Sigmoid colon (tissue), 7 donors: ENCODE measurements around the gene IGFBP2. TPM values are rescaled to one million over a fixed set of nuclear protein-coding genes. Genes with fewer than 3 reads are reported as not detected.

Source experiments
- DNase-seq: peaks from one replicate; pipeline ENCODE4 v3.0.0-alpha.2; 2019
- H3K27ac ChIP-seq, 4 donors: fragments of 200-600 bp; sonication (generic); one replicate each; pipeline ENCODE4 v1.5.1; 2016 to 2019; ENCODE audit warnings: mild to moderate bottlenecking in 1 of 4
- H3K27me3 ChIP-seq, 3 donors: fragments of 200-600 bp; sonication (generic); one replicate each; pipeline ENCODE4 v1.5.1; 2019; ENCODE audit warnings: mild to moderate bottlenecking in 1 of 3
- H3K36me3 ChIP-seq, 4 donors: fragments of 200-600 bp; sonication (generic); one replicate each; pipeline ENCODE4 v1.5.1; 2016 to 2019
- H3K4me1 ChIP-seq, 4 donors: fragments of 200-600 bp; sonication (generic); one replicate each; pipeline ENCODE4 v1.5.1; 2017 to 2019
- H3K4me3 ChIP-seq, 4 donors: fragments of 200-600 bp; sonication (generic); one replicate each; pipeline ENCODE4 v1.5.1; 2017 to 2019; ENCODE audit warnings: mild to moderate bottlenecking in 2 of 4, moderate library complexity in 1 of 4
- H3K9me3 ChIP-seq, 4 donors: fragments of 200-600 bp in 3 of 4; sonication (generic) in 3 of 4; one replicate each; pipeline versions ENCODE4 v1.5.1 to v1.6.1; 2013 to 2019
- CTCF ChIP-seq, 4 experiments: fragments of 450-650 bp in 3 of 4; fragments of 200-600 bp in 1 of 4; IDR thresholded peaks; one replicate each; pipeline ENCODE4 v1.5.1; 2016 to 2019; ENCODE audit warnings: antibody characterized with exemption in 4 of 4, mild to moderate bottlenecking in 3 of 4, moderate library complexity in 2 of 4
- EP300 ChIP-seq, 4 donors: sonication (generic); formaldehyde crosslinking; IDR thresholded peaks; one replicate each; pipeline ENCODE4 v1.6.1; 2017; ENCODE audit warnings: antibody characterized with exemption in 4 of 4
- POLR2A ChIP-seq, 2 donors: fragments of 450-650 bp; IDR thresholded peaks; one replicate each; pipeline ENCODE4 v1.6.1; 2016; ENCODE audit warnings: antibody characterized with exemption in 2 of 2, mild to moderate bottlenecking in 2 of 2, moderate library complexity in 2 of 2
- POLR2AphosphoS5 ChIP-seq, 4 donors: sonication (generic); formaldehyde crosslinking; IDR thresholded peaks; one replicate each; pipeline ENCODE4 v1.6.1; 2017; ENCODE audit warnings: antibody characterized with exemption in 4 of 4
- WGBS, 2 donors: extraction: QIAGEN DNeasy Blood & Tissue Kit; methylation state at CpG; one replicate each; pipeline ENCODE4 v1.1.7; 2013; 5-methylcytosine and 5-hydroxymethylcytosine counted together
- intact Hi-C: fragments of 100-400 bp; cut with DNase I; formaldehyde crosslinking; loops from one replicate; pipeline ENCODE4 v1.15.1; 2023
- polyA plus RNA-seq, 3 donors: library from polyadenylated mRNA; stranded (reverse); fragments of 200-250 nt; gene quantifications; one replicate each; pipeline ENCODE4 v1.2.3, GENCODE V29; 2013
- total RNA-seq, 4 donors: library from RNA; depleted of rRNA; stranded (reverse); fragments of >200 nt; gene quantifications; one replicate each; pipeline ENCODE4 v1.1.0, GENCODE V29; 2016
- donor health status: healthy with polysubstance abuse.
- donor health status: Bipolar disorder and iron deficiency.
- donor health status: healthy.

The IGFBP2 gene
- total and polyA plus RNA-seq, 7 donors = 6.3 to 45.7 (median 30.8) TPM

GRCh38 chr2:216666461-216667233 is 33.4 kb downstream of the IGFBP2 start:
- intact Hi-C loops = loop anchor here (1.0 to 10.0 kb wide), 2 partner anchors 147 to 632 kb away; no protein-coding TSS in a partner anchor
- Histone ChIP-seq H3K4me1 (peaks cover 0 to 17% (median 15%) of the 10 kb centered on the region in 4 donors), H3K27ac (peak overlapping the region in 1 of 4 donors; percentile 66), H3K4me3 (no peak overlapping the region), H3K36me3 (no peaks in the 10 kb centered on the region), H3K9me3 (no peaks in the 10 kb centered on the region), H3K27me3 (no peaks in the 10 kb centered on the region)
- TF ChIP-seq POLR2AphosphoS5 (IDR thresholded peaks at IDR 0.05) = peak in 1 of 4 donors; percentile 54
- no peak for TF ChIP-seq EP300 (IDR thresholded peaks at IDR 0.05)
- peak; percentile 94 to 99 (median 98) for TF ChIP-seq CTCF (IDR thresholded peaks at IDR 0.05)
- no peak for TF ChIP-seq POLR2A (IDR thresholded peaks at IDR 0.05)
- 11 to 16% methylated on average over 9 of the region's 9 CpGs for WGBS, 2 donors
- no peak for DNase-seq

DNA sequence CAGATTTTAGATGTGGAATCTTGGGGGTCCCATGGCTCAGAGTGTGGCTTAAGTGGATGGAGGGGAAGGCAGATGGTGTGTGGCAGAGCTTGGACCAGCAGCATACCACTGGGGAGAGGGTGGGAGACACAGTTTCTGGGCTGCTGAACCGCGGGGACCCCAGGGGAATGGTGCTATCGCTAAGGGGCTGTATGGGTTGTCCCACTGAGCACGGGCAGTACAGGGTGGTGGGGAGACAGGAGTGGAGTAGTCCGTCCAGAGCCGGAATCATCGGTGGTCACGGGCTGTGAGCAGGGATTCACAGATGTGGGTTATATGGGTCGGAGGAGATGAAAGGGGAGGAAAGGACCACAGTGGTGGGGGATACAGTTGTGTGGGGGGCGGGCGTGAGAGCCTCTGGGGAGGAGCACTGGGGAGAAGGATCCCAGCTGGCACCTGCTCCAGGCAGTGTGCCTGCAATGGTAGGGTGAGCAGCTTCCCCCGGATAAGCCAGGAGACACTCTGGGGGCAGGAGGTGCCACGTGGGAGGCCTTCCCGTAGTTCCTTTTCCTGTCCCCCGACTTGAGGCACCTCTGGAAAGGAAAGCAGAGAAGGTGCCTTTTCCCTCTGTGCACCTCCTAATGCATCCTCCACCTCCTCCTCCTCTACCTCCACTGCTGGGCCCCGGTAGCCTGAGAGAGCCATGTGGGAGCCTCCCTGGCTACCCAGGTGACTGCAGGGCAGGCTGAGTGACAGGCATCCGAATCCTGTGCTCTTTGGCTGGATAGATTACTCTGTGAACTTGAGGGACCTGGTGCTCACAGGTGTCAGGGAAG is 37.3 kb downstream of the IGFBP2 start:
- 67 to 79% methylated on average over 17 of the region's 17 CpGs for WGBS, 2 donors
- DNase-seq = no peak
- Histone ChIP-seq H3K27ac (peak overlapping the region in 1 of 4 donors; percentile 57), H3K27me3 (no peaks in the 10 kb centered on the region), H3K4me3 (no peak overlapping the region), H3K9me3 (no peaks in the 10 kb centered on the region), H3K4me1 (peaks cover 0 to 10% (median 8%) of the 10 kb centered on the region in 4 donors), H3K36me3 (peaks cover 9 to 24% (median 14%) of the 10 kb centered on the region in 4 donors)
- intact Hi-C loops = no loop called here
- no peak for TF ChIP-seq CTCF (IDR thresholded peaks at IDR 0.05)
- TF ChIP-seq POLR2AphosphoS5 (IDR thresholded peaks at IDR 0.05) = no peak
- TF ChIP-seq EP300 (IDR thresholded peaks at IDR 0.05) = no peak
- TF ChIP-seq POLR2A (IDR thresholded peaks at IDR 0.05) = no peak

GRCh38 chr2:216671081-216671411 is 37.8 kb downstream of the IGFBP2 start:
- DNase-seq = no peak
- no peaks in the 10 kb centered on the region for H3K9me3 ChIP-seq
- intact Hi-C loops = no loop called here
- no peak overlapping the region for H3K4me3 ChIP-seq
- peaks cover 9 to 29% (median 16%) of the 10 kb centered on the region in 4 donors for H3K36me3 ChIP-seq
- TF ChIP-seq CTCF (IDR thresholded peaks at IDR 0.05) (no peak), POLR2AphosphoS5 (IDR thresholded peaks at IDR 0.05) (peak in 1 of 4 donors; percentile 74)
- H3K27ac ChIP-seq = peak overlapping the region in 2 of 4 donors; percentile 28 to 57
- 89 to 93% methylated on average over 11 of the region's 11 CpGs for WGBS, 2 donors
- no peaks in the 10 kb centered on the region for H3K27me3 ChIP-seq
- peaks cover 0 to 5% (median 3%) of the 10 kb centered on the region in 4 donors for H3K4me1 ChIP-seq

DNA sequence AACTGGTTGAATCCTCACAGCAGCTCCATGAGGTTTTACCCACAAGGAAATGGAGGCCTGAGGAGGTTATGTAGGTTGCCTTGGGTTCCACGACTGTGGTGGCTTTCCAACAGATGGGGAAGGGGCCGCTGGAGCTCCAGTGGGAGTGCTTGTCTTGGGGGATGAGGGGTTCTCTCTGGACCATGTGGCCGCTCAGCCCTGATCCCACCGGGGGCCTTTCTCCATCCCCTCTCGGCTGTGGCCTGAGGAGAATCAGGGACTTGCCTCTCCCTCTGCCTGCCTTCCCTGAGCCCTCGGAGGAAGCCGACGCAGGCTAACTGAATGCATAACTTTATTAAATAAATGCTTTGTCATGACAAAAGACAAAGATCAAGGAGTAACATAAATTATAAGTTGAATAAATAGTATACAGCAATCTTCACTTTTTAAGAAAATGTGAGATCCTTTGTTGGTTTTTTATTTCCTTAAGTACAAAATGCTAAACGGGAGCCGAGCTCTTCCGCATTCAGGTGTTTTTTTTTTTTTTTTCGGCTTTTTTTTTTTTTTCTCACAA is 38.6 kb downstream of the IGFBP2 start:
- peak in 2 of 4 donors; percentile 37 to 44 for TF ChIP-seq POLR2AphosphoS5 (IDR thresholded peaks at IDR 0.05)
- TF ChIP-seq CTCF (IDR thresholded peaks at IDR 0.05) = no peak
- TF ChIP-seq POLR2A (IDR thresholded peaks at IDR 0.05) = no peak
- TF ChIP-seq EP300 (IDR thresholded peaks at IDR 0.05) = no peak
- H3K4me1 ChIP-seq = no peaks in the 10 kb centered on the region
- no peak overlapping the region for H3K4me3 ChIP-seq
- H3K9me3 ChIP-seq = no peaks in the 10 kb centered on the region
- WGBS, 2 donors = 81 to 89% methylated on average over 12 of the region's 12 CpGs
- no peak for DNase-seq
- intact Hi-C loops = no loop called here
- peaks cover 13 to 38% (median 24%) of the 10 kb centered on the region in 4 donors for H3K36me3 ChIP-seq
- H3K27ac ChIP-seq = peak overlapping the region in 3 of 4 donors; percentile 28 to 57 (median 35)
- H3K27me3 ChIP-seq = no peaks in the 10 kb centered on the region
